Neural progenitor cell (in vitro differentiated cells): ENCODE data around the gene CCT6B. TPM values are rescaled to one million over a fixed set of nuclear protein-coding genes. Genes with fewer than 3 reads are reported as not detected.

ENCODE experiments used
- DNase-seq: peaks from one replicate; pipeline ENCODE4 v3.0.0-alpha.2; 2016; ENCODE audit warnings: low spot score
- H2AFZ ChIP-seq: fragments of 200-600 bp; sonication (generic); replicated peaks from 2 replicates; pipeline ENCODE4 v1.6.1; 2016; ENCODE audit warnings: antibody characterized with exemption
- H3F3A ChIP-seq: fragments of 200-600 bp; sonication (generic); 2 replicates; pipeline ENCODE4 v1.6.1; 2016; ENCODE audit warnings: antibody characterized with exemption, low read depth
- H3K27ac ChIP-seq: fragments of 200-600 bp; sonication (generic); 2 replicates; pipeline ENCODE4 v1.5.1; 2016; ENCODE audit warnings: mild to moderate bottlenecking
- H3K27me3 ChIP-seq: fragments of 200-600 bp; sonication (generic); 2 replicates; pipeline ENCODE4 v1.6.1; 2016; ENCODE audit warnings: mild to moderate bottlenecking, moderate library complexity
- H3K36me3 ChIP-seq: fragments of 200-600 bp; sonication (generic); 2 replicates; pipeline ENCODE4 v1.5.1; 2016
- H3K4me1 ChIP-seq: fragments of 200-600 bp; sonication (generic); 2 replicates; pipeline ENCODE4 v1.6.1; 2016; ENCODE audit warnings: mixed run types
- H3K4me2 ChIP-seq: fragments of 200-600 bp; sonication (generic); 2 replicates; pipeline ENCODE4 v1.6.1; 2016
- H3K4me3 ChIP-seq: fragments of 200-600 bp; sonication (generic); 2 replicates; pipeline ENCODE4 v1.5.1; 2016
- H3K79me2 ChIP-seq: fragments of 200-600 bp; sonication (generic); 2 replicates; pipeline ENCODE4 v1.6.1; 2016; ENCODE audit warnings: low read depth
- H3K9ac ChIP-seq: fragments of 200-600 bp; sonication (generic); 2 replicates; pipeline ENCODE4 v1.6.1; 2016
- H3K9me3 ChIP-seq: fragments of 200-600 bp; sonication (generic); 2 replicates; pipeline ENCODE4 v1.5.1; 2016; ENCODE audit warnings: low read depth
- H4K20me1 ChIP-seq: fragments of 200-600 bp; sonication (generic); 2 replicates; pipeline ENCODE4 v1.6.1; 2016; ENCODE audit warnings: low read depth
- H3K27ac Mint-ChIP-seq: 3 replicates; pipeline ENCODE4 v1.8.0; 2021; ENCODE audit warnings: mixed read lengths
- H3K27me3 Mint-ChIP-seq: 2 replicates; pipeline ENCODE4 v1.8.0; 2022; ENCODE audit warnings: low read depth, mild to moderate bottlenecking, inconsistent platforms, moderate library complexity, mixed read lengths; ENCODE audit not compliant: insufficient read depth
- H3K36me3 Mint-ChIP-seq: 3 replicates; pipeline ENCODE4 v1.8.0; 2021; ENCODE audit warnings: mixed read lengths
- H3K4me1 Mint-ChIP-seq: 3 replicates; pipeline ENCODE4 v1.8.0; 2021; ENCODE audit warnings: mixed read lengths
- H3K4me3 Mint-ChIP-seq: 3 replicates; pipeline ENCODE4 v1.8.0; 2021; ENCODE audit warnings: mild to moderate bottlenecking, moderate library complexity, mixed read lengths
- H3K9me3 Mint-ChIP-seq: 3 replicates; pipeline ENCODE4 v1.8.0; 2020; ENCODE audit warnings: mixed read lengths
- CTCF ChIP-seq: fragments of 200-600 bp; sonication (generic); IDR thresholded peaks from 2 replicates; pipeline ENCODE4 v1.5.1; 2017; ENCODE audit warnings: antibody characterized with exemption, mild to moderate bottlenecking
- EZH2 ChIP-seq: fragments of 200-600 bp; sonication (generic); IDR thresholded peaks from 2 replicates; pipeline ENCODE4 v1.6.1; 2017; ENCODE audit warnings: antibody characterized with exemption, mild to moderate bottlenecking, moderate library complexity
- EZH2phosphoT487 ChIP-seq: fragments of 200-600 bp; sonication (generic); IDR thresholded peaks from 2 replicates; pipeline ENCODE4 v1.6.1; 2017; ENCODE audit warnings: antibody characterized with exemption
- total RNA-seq: library from RNA; depleted of rRNA; stranded (reverse); fragments of >200 nt; gene quantifications from 2 replicates; pipeline ENCODE4 v1.2.3, GENCODE V29; 2015; ENCODE audit warnings: low replicate concordance

CCT6B gene
- total RNA-seq, 1 donor from 2014 or later: 5.0 TPM

- Histone ChIP-seq H3K9ac (no peak overlapping the region), H4K20me1 (no peaks in the 10 kb centered on the region), H3K4me2 (no peak overlapping the region), H3K4me3 (no peak overlapping the region), H3K27ac (no peak overlapping the region), H3K27me3 (no peaks in the 10 kb centered on the region), H3K79me2 (no peaks in the 10 kb centered on the region), H3F3A (peaks cover 9% of the 10 kb centered on the region), H3K36me3 (no peaks in the 10 kb centered on the region), H2AFZ (no peak overlapping the region), H3K4me1 (no peaks in the 10 kb centered on the region), H3K9me3 (no peaks in the 10 kb centered on the region)
- H3K9me3 Mint-ChIP-seq: no peaks in the 10 kb centered on the region
- DNase-seq: no peak
- H3K4me1 Mint-ChIP-seq: no peaks in the 10 kb centered on the region
- no peak overlapping the region for H3K27ac Mint-ChIP-seq
- peaks cover 1% of the 10 kb centered on the region for H3K27me3 Mint-ChIP-seq
- H3K4me3 Mint-ChIP-seq: no peak overlapping the region
- H3K36me3 Mint-ChIP-seq: peaks cover 41% of the 10 kb centered on the region
- TF ChIP-seq CTCF (no peak), EZH2 (no peak), EZH2phosphoT487 (no peak)
Measured at GRCh38 chr17:34997355-34997862, 36.1 kb upstream of the CCT6B start.

GRCh38 chr17:34996422-34997285 lies 35.4 kb upstream of the CCT6B start:
- H3K9ac ChIP-seq: no peak overlapping the region
- H3K36me3 Mint-ChIP-seq: peaks cover 43% of the 10 kb centered on the region
- no peak for TF ChIP-seq CTCF
- no peak for TF ChIP-seq EZH2phosphoT487
- TF ChIP-seq EZH2: no peak

GRCh38 chr17:34993031-34993430 lies 31.8 kb upstream of the CCT6B start:
- Histone ChIP-seq H3K27ac (no peak overlapping the region), H3K36me3 (peaks cover 6% of the 10 kb centered on the region), H3K4me2 (no peak overlapping the region), H3F3A (peaks cover 8% of the 10 kb centered on the region), H3K9ac (no peak overlapping the region), H3K4me1 (no peaks in the 10 kb centered on the region), H3K27me3 (no peaks in the 10 kb centered on the region), H3K4me3 (no peak overlapping the region), H3K9me3 (no peaks in the 10 kb centered on the region), H4K20me1 (no peaks in the 10 kb centered on the region), H2AFZ (no peak overlapping the region), H3K79me2 (no peaks in the 10 kb centered on the region)
- Mint-ChIP-seq H3K4me1 (no peaks in the 10 kb centered on the region), H3K27ac (no peak overlapping the region), H3K36me3 (peaks cover 46% of the 10 kb centered on the region), H3K4me3 (no peak overlapping the region), H3K27me3 (no peaks in the 10 kb centered on the region), H3K9me3 (no peaks in the 10 kb centered on the region)
- TF ChIP-seq EZH2phosphoT487 (no peak), EZH2 (no peak), CTCF (no peak)
- DNase-seq: no peak

More at GRCh38 chr17:34996422-34997285, 35.4 kb upstream of the CCT6B start:
- Histone ChIP-seq H3K4me3 (no peak overlapping the region), H3K4me2 (no peak overlapping the region), H3F3A (peaks cover 9% of the 10 kb centered on the region), H3K36me3 (no peaks in the 10 kb centered on the region), H3K9me3 (no peaks in the 10 kb centered on the region), H3K4me1 (no peaks in the 10 kb centered on the region), H2AFZ (no peak overlapping the region), H3K79me2 (no peaks in the 10 kb centered on the region), H4K20me1 (no peaks in the 10 kb centered on the region), H3K27me3 (no peaks in the 10 kb centered on the region), H3K27ac (no peak overlapping the region)
- Mint-ChIP-seq H3K4me1 (no peaks in the 10 kb centered on the region), H3K27me3 (no peaks in the 10 kb centered on the region), H3K4me3 (no peak overlapping the region), H3K27ac (no peak overlapping the region), H3K9me3 (no peaks in the 10 kb centered on the region)
- DNase-seq: no peak
